ENCODE data around the gene LSM7. TPM values are rescaled to one million over a fixed set of nuclear protein-coding genes. Genes with fewer than 3 reads are reported as not detected.

Gene LSM7
- total and polyA plus RNA-seq, 9 of the 15 experiments (the other 6 are each of a cell fraction or from before 2014, with no cell fraction given), result 40.5 to 690 (median 265) TPM

DNA sequence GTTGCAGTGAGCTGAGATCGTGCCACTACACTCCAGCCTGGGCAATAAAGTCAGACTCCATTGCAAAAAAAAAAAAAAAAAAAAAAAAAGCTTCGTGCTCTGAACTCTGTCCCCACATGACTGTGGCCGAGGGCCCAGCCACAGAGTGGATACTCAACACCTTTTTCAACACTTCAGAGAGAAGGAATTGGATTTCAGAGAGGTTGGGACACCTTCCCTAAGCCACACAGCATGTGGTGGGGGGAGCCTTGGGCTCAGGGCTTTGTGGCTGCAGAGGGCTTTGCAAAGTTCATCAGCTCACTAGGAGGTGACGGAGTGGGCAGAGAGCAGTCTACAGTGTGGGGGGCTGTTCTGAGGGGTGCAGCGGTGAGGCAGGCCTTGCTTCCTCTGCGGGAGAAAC, 9.5 kb downstream of the LSM7 start:
- no peak overlapping the region for H3K4me3 ChIP-seq
- H3K4me2 ChIP-seq (ENCODE audit: insufficient read depth, low read length), result no peak overlapping the region
- H3K9ac ChIP-seq (ENCODE audit: insufficient read depth in 1 of 2, low read depth in 2 of 2, low read length in 2 of 2), result 0 out of 4 replicates have a peak overlapping the region, but pooled peaks of 1 of the 2 experiments have one; percentile 0
- DNase-seq (ENCODE audit: extremely low read depth in 1 of 4, low spot score in 3 of 4), result no peak
- H3K9me3 ChIP-seq (replicated peaks; ENCODE audit: control insufficient read depth, insufficient read depth, low read depth, low read length), result peaks cover 12% of the 10 kb centered on the region
- no peaks in the 10 kb centered on the region for H4K20me1 ChIP-seq (replicated peaks; ENCODE audit: control insufficient read depth, insufficient read depth, low read length)
- intact Hi-C loops (cut with micrococcal nuclease) (loop anchor here (5.0 kb wide), 1 partner anchor 42 kb away; no protein-coding TSS in a partner anchor), in situ Hi-C loops (cut with MboI) (loop anchor here (5.0 to 10.0 kb wide), 2 partner anchors 84 to 162 kb away; partner anchors contain the start of genes PLEKHJ1 and SF3A2)
- 50% methylated on average over 2 of the region's 6 CpGs for WGBS (ENCODE audit: insufficient coverage, low coverage, missing lambda C conversion rate)
- no peaks in the 10 kb centered on the region for H3K79me2 ChIP-seq (ENCODE audit: control insufficient read depth, insufficient read depth, low read length)
- H3K4me1 ChIP-seq (replicated peaks in 1 of 2; ENCODE audit: control insufficient read depth in 2 of 2, insufficient read depth in 2 of 2, low read length in 2 of 2), result peaks cover 3 to 36% of the 10 kb centered on the region in 2 experiments; a peak in 3 of 5 replicates
- H3K9me1 ChIP-seq (ENCODE audit: control insufficient read depth, insufficient read depth, low read length), result no peaks in the 10 kb centered on the region
- no TSS peak for BruUV-seq (replicated peaks)
- H3K36me3 ChIP-seq (ENCODE audit: control insufficient read depth, insufficient read depth, low read length), result peaks cover 22% of the 10 kb centered on the region; the same call in 1 of the 3 replicates
- POLR2A ChIA-PET, result interaction anchor here (0.7 to 4.2 kb wide), 4 partner anchors 9 to 134 kb away, joined by 3 to 13 read pairs (median 4); partner anchors contain the start of genes LSM7 and SPPL2B
- no peak overlapping the region for H3K27ac ChIP-seq (ENCODE audit: extremely low read depth, low read depth, low read length)
- TF ChIP-seq SMARCA5 (IDR thresholded peaks at IDR 0.05) (peak; percentile 65; the same call in 1 of the 2 replicates), TEAD1 (CRISPR knock-in tag; IDR thresholded peaks at IDR 0.05) (no peak), KDM1A (IDR thresholded peaks at IDR 0.05) (peak; percentile 56 to 63; a peak in 3 of 4 replicates), ZFP36 (IDR thresholded peaks at IDR 0.05; ENCODE audit: low read depth, low read length, partially characterized antibody) (peak; percentile 89), RBM25 (IDR thresholded peaks at IDR 0.05; ENCODE audit: low read depth, low read length, severe bottlenecking) (peak; percentile 79), CBX1 (IDR thresholded peaks at IDR 0.05; ENCODE audit: low read depth) (0 out of 2 replicates have a peak, but pooled peaks have one; percentile 28), HDAC2 (IDR thresholded peaks at IDR 0.05) (peak; percentile 41; the same call in 1 of the 2 replicates), BCOR (IDR thresholded peaks at IDR 0.05) (peak; percentile 95)
- TF ChIP-seq, protein P1, sequence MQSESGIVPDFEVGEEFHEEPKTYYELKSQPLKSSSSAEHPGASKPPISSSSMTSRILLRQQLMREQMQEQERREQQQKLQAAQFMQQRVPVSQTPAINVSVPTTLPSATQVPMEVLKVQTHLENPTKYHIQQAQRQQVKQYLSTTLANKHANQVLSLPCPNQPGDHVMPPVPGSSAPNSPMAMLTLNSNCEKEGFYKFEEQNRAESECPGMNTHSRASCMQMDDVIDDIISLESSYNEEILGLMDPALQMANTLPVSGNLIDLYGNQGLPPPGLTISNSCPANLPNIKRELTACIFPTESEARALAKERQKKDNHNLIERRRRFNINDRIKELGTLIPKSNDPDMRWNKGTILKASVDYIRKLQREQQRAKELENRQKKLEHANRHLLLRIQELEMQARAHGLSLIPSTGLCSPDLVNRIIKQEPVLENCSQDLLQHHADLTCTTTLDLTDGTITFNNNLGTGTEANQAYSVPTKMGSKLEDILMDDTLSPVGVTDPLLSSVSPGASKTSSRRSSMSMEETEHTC (IDR thresholded peaks at IDR 0.05), result no peak
- CTCF ChIA-PET (ENCODE audit: low intra/inter-chr PET ratio), result no interaction called here
- no peak for ATAC-seq
- no peak for FAIRE-seq
- H3K27me3 ChIP-seq (ENCODE audit: control insufficient read depth in 2 of 2, insufficient read depth in 2 of 2, low read length in 2 of 2), result no peaks in the 10 kb centered on the region
- H2AFZ ChIP-seq (ENCODE audit: low read depth, low read length), result no peak overlapping the region

All from K562 (cell line).